Measurements from ENCODE around the gene SIAH2. TPM values are rescaled to one million over a fixed set of nuclear protein-coding genes. Genes with fewer than 3 reads are reported as not detected.
"Not testable (repeated sequence)": the region's sequence is repeated elsewhere in the genome, so short reads cannot be mapped to it uniquely, and the experiment has no call there.

The SIAH2 gene
- polyA plus RNA-seq, 1 of the 3 experiments (the other 2 are of a cell fraction): 18.4 TPM

GRCh38 chr3:150797155-150797554, 34.2 kb upstream of the SIAH2 start:
- H3K79me2 ChIP-seq (ENCODE audit: insufficient read depth): no peaks in the 10 kb centered on the region
- peaks cover 0 to 4% of the 10 kb centered on the region in 2 experiments; a peak in 1 of 4 replicates for H3K4me1 ChIP-seq (ENCODE audit: control insufficient read depth in 1 of 2, insufficient read depth in 2 of 2, low read depth in 1 of 2, low read length in 1 of 2)
- H3K36me3 ChIP-seq (replicated peaks in 1 of 2; ENCODE audit: control insufficient read depth in 1 of 2, insufficient read depth in 2 of 2, low read length in 1 of 2): no peaks in the 10 kb centered on the region
- no peak overlapping the region for H2AFZ ChIP-seq (ENCODE audit: low read depth)
- no peak for DNase-seq
- H3K4me2 ChIP-seq: no peak overlapping the region
- no peaks in the 10 kb centered on the region for H3F3A ChIP-seq (replicated peaks; ENCODE audit: insufficient read depth)
- ChIA-PET CTCF (interaction anchor here (1.8 kb wide), 1 partner anchor 9 kb away, joined by 5 read pairs; no protein-coding TSS in a partner anchor), POLR2A (no interaction called here)
- no peaks in the 10 kb centered on the region for H3K9me2 ChIP-seq
- no peaks in the 10 kb centered on the region for H4K20me1 ChIP-seq (ENCODE audit: insufficient read depth)
- no peak overlapping the region for H3K4me3 ChIP-seq (ENCODE audit: low read depth in 2 of 2, low read length in 1 of 2)
- no peak overlapping the region for H3K9ac ChIP-seq
- no peak overlapping the region for H3K27ac ChIP-seq (ENCODE audit: low read depth in 2 of 2, low read length in 1 of 2)
- H3K9me3 ChIP-seq: no peaks in the 10 kb centered on the region
- WGBS (ENCODE audit: low lambda C conversion rate): 22% methylated on average over 2 of the region's 2 CpGs
- TF ChIP-seq NFIC (IDR thresholded peaks at IDR 0.05; ENCODE audit: borderline replicate concordance): no peak
- TF ChIP-seq FOSL2 (IDR thresholded peaks at IDR 0.05; ENCODE audit: borderline replicate concordance, low read depth): no peak
- no peak for TF ChIP-seq SIN3A (IDR thresholded peaks at IDR 0.05; ENCODE audit: borderline replicate concordance, low read depth, low read length)
- TF ChIP-seq RAD21 (IDR thresholded peaks at IDR 0.05; ENCODE audit: low read length): no peak
- no peak for TF ChIP-seq NRF1 (IDR thresholded peaks at IDR 0.05; ENCODE audit: low read depth, low read length)
- TF ChIP-seq TCF12 (IDR thresholded peaks at IDR 0.05): no peak
- no peak for TF ChIP-seq TAF1 (IDR thresholded peaks at IDR 0.05; ENCODE audit: borderline replicate concordance, low read depth, low read length)
- TF ChIP-seq GABPA (IDR thresholded peaks at IDR 0.05; ENCODE audit: low read depth): no peak
- peaks cover 12% of the 10 kb centered on the region; the same call in 1 of the 2 replicates for H3K27me3 ChIP-seq (ENCODE audit: insufficient read depth)

- H3K9ac ChIP-seq; H3K27ac ChIP-seq (ENCODE audit: low read depth in 2 of 2, low read length in 1 of 2); H3K4me3 ChIP-seq (ENCODE audit: low read depth in 2 of 2, low read length in 1 of 2); H4K20me1 ChIP-seq (ENCODE audit: insufficient read depth); DNase-seq; H3K79me2 ChIP-seq (ENCODE audit: insufficient read depth); H3F3A ChIP-seq (replicated peaks; ENCODE audit: insufficient read depth); H3K9me3 ChIP-seq; H3K9me2 ChIP-seq; H3K4me1 ChIP-seq (ENCODE audit: control insufficient read depth in 1 of 2, insufficient read depth in 2 of 2, low read depth in 1 of 2, low read length in 1 of 2); H3K36me3 ChIP-seq (replicated peaks in 1 of 2; ENCODE audit: control insufficient read depth in 1 of 2, insufficient read depth in 2 of 2, low read length in 1 of 2); H2AFZ ChIP-seq (ENCODE audit: low read depth); H3K4me2 ChIP-seq; POLR2A ChIA-PET: not testable (repeated sequence)
- CTCF ChIA-PET: interaction anchor here (1.3 to 1.8 kb wide), 3 partner anchors 8 to 68 kb away, joined by 3 to 5 read pairs (median 4); no protein-coding TSS in a partner anchor
- WGBS (ENCODE audit: low lambda C conversion rate): 34% methylated on average over 2 of the region's 2 CpGs
- peaks cover 12% of the 10 kb centered on the region; the same call in 1 of the 2 replicates for H3K27me3 ChIP-seq (ENCODE audit: insufficient read depth)
Observed at GRCh38 chr3:150796527-150796926, 33.6 kb upstream of the SIAH2 start.

GRCh38 chr3:150793641-150794040, 30.7 kb upstream of the SIAH2 start:
- Histone ChIP-seq H3K9me2 (no peaks in the 10 kb centered on the region), H3K4me2 (no peak overlapping the region), H3K9me3 (no peaks in the 10 kb centered on the region), H4K20me1 (ENCODE audit: insufficient read depth) (no peaks in the 10 kb centered on the region), H3K4me1 (ENCODE audit: control insufficient read depth in 1 of 2, insufficient read depth in 2 of 2, low read depth in 1 of 2, low read length in 1 of 2) (peaks cover 0 to 4% of the 10 kb centered on the region in 2 experiments; a peak in 1 of 4 replicates), H3K4me3 (ENCODE audit: low read depth in 2 of 2, low read length in 1 of 2) (no peak overlapping the region), H3K27ac (ENCODE audit: low read depth in 2 of 2, low read length in 1 of 2) (no peak overlapping the region), H3K36me3 (replicated peaks in 1 of 2; ENCODE audit: control insufficient read depth in 1 of 2, insufficient read depth in 2 of 2, low read length in 1 of 2) (no peaks in the 10 kb centered on the region), H3F3A (replicated peaks; ENCODE audit: insufficient read depth) (no peaks in the 10 kb centered on the region), H3K79me2 (ENCODE audit: insufficient read depth) (no peaks in the 10 kb centered on the region), H3K27me3 (ENCODE audit: insufficient read depth) (peaks cover 12% of the 10 kb centered on the region; the same call in 1 of the 2 replicates), H2AFZ (ENCODE audit: low read depth) (no peak overlapping the region), H3K9ac (no peak overlapping the region)
- POLR2A ChIA-PET: no interaction called here
- CTCF ChIA-PET: interaction anchor here (1.4 kb wide), 1 partner anchor 71 kb away, joined by 5 read pairs; no protein-coding TSS in a partner anchor
- WGBS (ENCODE audit: low lambda C conversion rate): 22% methylated on average over 4 of the region's 4 CpGs
- TF ChIP-seq TCF12 (IDR thresholded peaks at IDR 0.05) (no peak), SIN3A (IDR thresholded peaks at IDR 0.05; ENCODE audit: borderline replicate concordance, low read depth, low read length) (no peak), MEF2A (IDR thresholded peaks at IDR 0.05; ENCODE audit: borderline replicate concordance, low read depth) (no peak), ZBTB33 (IDR thresholded peaks at IDR 0.05; ENCODE audit: borderline replicate concordance, low read depth) (no peak), REST (IDR thresholded peaks at IDR 0.05; ENCODE audit: low read depth, low read length) (no peak), NFIC (IDR thresholded peaks at IDR 0.05; ENCODE audit: borderline replicate concordance) (no peak), GABPA (IDR thresholded peaks at IDR 0.05; ENCODE audit: low read depth) (no peak), POLR2AphosphoS5 (IDR thresholded peaks at IDR 0.05; ENCODE audit: low read depth, low read length) (no peak), RCOR1 (IDR thresholded peaks at IDR 0.05; ENCODE audit: low read length) (no peak)
- DNase-seq: no peak
